22Rv1 (cell line): Measurements from ENCODE around the gene NIPBL.

ENCODE experiments used
- ZFX ChIP-seq: fragments of 450-650 bp; IDR thresholded peaks from 2 replicates; pipeline ENCODE4 v1.6.1; 2017; ENCODE audit warnings: antibody characterized with exemption, borderline replicate concordance
- TF ChIP-seq, protein P1 (sequence below): fragments of 450-650 bp; IDR thresholded peaks from 2 replicates; pipeline ENCODE4 v1.5.1; 2017; ENCODE audit warnings: mild to moderate bottlenecking

DNA sequence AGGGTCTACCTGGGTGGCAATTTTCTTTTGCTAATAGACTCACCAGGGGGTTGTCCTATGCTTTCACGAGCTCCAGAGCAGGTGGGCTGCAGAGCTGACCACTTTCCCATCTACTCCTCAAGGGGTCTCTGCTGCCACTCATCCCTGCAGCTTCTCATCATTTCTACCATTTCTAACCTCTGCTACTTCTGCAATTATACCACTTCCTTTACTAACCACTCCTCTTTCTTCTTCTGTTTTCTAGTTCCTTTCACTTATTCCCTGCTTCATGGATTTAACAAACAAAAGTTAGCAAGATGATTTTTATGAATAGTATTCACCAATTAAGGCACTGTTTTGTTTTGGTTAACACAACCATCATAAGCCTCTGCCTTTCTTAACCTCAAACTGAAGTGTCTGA lies 34.5 kb upstream of the NIPBL start:
- TF ChIP-seq, protein P1, sequence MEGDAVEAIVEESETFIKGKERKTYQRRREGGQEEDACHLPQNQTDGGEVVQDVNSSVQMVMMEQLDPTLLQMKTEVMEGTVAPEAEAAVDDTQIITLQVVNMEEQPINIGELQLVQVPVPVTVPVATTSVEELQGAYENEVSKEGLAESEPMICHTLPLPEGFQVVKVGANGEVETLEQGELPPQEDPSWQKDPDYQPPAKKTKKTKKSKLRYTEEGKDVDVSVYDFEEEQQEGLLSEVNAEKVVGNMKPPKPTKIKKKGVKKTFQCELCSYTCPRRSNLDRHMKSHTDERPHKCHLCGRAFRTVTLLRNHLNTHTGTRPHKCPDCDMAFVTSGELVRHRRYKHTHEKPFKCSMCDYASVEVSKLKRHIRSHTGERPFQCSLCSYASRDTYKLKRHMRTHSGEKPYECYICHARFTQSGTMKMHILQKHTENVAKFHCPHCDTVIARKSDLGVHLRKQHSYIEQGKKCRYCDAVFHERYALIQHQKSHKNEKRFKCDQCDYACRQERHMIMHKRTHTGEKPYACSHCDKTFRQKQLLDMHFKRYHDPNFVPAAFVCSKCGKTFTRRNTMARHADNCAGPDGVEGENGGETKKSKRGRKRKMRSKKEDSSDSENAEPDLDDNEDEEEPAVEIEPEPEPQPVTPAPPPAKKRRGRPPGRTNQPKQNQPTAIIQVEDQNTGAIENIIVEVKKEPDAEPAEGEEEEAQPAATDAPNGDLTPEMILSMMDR, result no peak
- TF ChIP-seq ZFX, result no peak
